ENCODE results near the gene SOX1. TPM values are rescaled to one million over a fixed set of nuclear protein-coding genes. Genes with fewer than 3 reads are reported as not detected.

Gene SOX1
- total RNA-seq, 1 experiment from 2014 or later = not detected

DNA sequence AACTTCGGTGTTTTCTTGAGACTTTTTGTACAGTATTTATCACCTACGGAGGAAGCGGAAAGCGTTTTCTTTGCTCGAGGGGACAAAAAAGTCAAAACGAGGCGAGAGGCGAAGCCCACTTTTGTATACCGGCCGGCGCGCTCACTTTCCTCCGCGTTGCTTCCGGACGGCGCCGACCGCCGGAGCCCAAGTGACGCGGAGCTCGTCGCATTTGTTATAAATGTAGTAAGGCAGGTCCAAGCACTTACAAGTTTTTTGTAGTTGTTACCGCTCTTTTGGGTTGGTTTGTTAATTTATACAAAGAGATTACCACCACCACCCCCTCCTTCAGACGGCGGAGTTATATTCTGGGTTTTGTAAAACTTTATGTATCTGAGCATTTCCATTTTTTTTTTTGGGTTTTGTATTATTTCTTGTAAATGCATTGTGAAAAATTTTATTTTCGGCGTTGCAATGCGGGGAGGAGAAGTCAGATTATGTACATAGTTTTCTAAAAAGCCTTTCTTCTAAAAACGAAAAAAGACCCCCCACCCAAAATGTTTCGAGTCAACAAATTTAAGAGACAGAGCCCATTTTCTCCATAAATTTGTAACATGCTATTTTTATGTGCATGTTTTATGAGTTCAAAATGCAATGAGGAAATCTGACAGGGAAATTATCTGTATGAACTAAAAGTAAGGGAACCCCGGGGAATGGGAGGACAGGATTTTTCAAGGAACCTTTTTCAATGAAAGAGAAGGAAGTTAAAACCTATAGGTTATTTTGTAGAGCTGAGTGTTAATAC, 2.3 kb downstream of the SOX1 start:
- in situ Hi-C loops (cut with HindIII; ENCODE audit: low sequenced_read_pairs) = no loop called here
- no peak for DNase-seq (ENCODE audit: low spot score)

DNA sequence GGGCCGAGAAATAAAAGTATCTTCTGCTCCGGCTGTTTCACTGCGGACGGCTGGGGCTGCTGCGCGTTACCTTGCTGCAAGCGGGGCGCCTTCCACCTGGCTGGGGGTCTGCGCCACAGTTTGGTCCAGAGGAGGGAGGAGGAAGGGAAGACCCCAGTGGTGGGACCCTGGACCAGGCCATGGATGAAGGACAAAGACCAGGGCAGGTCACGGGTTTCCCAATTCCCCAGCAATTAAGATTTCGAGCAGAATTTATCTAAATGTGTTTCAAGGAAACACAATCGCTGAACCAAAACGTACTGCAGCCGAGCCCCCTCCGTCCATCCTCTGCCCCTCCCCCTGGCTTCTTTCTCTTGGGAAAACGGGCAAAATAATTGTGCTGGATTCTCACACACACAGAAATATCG, 2.9 kb downstream of the SOX1 start:
- in situ Hi-C loops (cut with HindIII; ENCODE audit: low sequenced_read_pairs) = no loop called here
- DNase-seq (ENCODE audit: low spot score) = no peak

DNA sequence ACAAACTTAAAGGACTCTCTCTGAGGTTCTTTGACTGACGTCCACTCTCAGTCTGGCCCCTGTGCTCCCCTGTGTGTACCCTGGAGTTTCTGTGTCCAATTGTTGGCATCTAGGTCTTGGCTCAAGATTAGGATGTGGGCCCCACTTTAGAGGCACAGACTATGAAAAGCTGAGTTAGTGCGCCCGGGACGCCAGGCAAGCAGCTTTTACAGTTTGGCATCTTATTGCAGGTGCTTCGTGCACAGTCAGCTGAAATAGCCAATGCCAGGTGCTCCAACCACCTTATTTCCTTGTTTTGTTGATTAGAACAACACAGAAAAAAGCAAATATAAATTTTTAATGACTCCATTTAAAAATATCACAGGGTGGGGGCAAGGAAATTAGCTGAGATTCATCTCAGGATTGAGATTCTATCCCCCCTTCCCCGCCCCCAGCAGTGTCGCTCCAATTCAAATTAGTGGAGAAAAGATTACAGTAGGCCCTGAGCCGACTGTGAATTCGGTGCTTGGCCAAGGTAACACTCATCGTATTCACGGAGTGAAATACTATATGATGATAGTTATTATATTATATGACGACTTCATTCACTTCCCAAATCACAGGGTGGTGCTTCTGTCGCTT, 4.3 kb downstream of the SOX1 start:
- in situ Hi-C loops (cut with HindIII; ENCODE audit: low sequenced_read_pairs) = no loop called here
- DNase-seq (ENCODE audit: low spot score) = no peak

DNA sequence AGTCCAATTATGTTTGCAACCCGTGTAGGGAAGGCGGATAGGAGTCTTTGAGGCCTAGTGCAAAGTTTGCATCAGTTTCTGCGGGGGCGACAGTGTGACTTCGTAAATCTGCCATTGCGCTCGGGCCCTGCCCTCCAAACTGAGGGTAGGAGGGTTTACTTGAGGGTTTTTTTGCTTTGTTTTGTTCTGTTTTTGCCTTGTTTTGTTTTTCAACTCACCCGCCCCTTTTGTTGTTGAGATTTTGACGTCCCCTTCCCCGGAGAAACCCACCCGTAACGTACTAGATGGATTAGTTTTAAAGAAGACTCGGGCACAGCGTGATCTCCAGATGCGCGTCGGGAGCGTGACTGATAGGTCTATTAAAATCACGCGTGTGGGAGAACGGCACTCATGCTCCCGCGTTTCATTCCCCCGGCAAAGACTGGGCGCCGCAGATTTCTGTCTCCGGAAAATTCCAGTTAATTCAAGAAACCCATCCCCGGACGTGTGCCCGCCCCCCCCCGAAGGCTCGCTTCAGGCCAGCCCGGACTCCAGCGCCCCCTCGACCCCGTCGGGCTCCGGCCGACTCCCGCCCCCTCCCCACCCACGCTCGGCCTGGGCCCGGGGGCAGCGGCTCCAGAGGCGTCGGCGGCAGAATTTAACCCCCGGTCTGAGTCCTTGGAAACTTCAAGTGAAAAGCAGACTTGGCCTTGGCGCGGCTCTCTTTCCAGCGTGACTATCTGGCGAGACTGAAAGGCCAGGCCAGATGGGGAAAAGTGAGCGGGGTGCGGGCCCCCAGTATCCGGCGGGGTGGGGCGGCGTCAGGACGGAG, 5.0 kb downstream of the SOX1 start:
- in situ Hi-C loops (cut with HindIII; ENCODE audit: low sequenced_read_pairs) = no loop called here
- DNase-seq (ENCODE audit: low spot score) = no peak

DNA sequence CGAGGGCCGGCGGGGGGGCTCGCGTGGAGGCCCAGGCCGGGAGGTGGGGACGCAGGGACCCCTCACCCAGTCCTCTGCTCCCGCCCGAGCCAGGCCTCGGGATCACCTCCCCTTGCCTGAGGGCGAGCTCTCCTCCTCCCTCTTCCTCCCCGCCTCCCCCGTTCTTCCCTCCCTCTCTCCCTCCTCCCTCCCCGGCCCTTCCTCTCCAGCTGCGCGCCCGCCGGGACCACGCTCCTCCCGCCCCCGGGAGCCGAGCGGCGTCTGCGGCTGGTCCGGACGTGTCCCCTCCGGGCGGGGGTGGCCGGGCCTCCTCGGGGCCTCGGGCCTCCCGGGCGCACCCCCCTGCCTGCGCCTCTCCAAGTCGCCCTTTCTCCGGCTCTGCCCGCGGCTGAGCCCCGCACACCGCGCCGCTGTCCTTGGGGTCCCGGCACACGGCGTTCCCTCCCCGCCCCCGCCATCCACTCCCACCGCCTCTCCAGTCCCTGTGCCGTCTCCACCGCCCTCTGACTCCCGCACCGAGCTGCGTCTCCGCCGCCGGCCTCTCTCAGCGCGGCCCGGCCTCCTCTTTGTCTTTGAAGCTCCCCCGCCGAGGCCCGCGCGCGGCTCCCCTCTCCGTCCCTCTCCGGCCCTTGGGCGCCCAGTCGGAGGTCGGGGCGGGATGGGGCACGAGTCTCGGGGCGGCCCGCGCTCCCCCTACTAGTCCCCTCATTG, 5.7 kb downstream of the SOX1 start:
- peak; percentile 4 for DNase-seq (ENCODE audit: low spot score)
- in situ Hi-C loops (cut with HindIII; ENCODE audit: low sequenced_read_pairs) = no loop called here

DNA sequence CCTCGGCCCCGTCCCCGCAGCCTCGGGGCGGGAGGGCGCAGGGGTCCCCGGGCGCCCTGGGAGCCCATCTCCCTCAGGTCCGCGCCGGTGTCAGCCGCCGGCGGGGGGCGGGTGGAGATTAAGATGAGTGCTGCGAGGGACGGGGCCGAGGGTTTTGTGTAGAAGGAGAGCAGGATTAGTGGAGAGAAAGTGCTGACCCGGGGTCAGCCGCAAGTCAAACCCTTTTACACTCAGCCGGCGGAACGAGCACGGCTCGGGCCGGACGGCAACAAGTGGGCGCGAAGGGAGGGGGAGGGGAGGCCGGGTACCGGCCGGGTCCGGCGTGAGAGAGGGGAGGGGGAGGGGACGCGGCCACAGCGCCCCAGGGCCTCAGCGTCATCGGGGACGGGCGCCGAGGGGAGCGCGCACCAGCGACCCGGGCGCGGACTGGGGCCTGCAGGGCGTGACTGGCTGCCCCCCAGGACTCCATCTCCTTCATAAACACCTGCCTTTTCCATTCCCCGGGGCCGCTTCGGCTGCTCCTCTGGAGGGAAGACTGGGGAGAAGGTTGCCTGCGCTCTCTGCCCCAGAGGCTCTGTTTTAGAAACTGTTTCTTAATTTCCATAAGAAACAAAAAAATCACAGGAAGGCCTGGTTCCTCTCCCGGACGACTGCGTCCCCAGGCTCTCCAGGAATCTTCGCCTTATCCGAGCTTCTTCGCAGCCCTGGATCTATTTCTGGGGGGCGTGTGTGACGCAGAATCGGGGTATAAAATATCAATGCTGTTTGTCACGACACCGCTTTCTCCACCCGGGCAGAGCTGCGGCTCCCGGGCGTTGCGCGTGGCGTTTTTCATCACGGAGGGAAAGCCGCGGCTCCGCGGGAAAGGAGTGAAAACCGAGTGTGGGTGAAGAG, 6.5 kb downstream of the SOX1 start:
- in situ Hi-C loops (cut with HindIII; ENCODE audit: low sequenced_read_pairs) = no loop called here
- DNase-seq (ENCODE audit: low spot score) = no peak

DNA sequence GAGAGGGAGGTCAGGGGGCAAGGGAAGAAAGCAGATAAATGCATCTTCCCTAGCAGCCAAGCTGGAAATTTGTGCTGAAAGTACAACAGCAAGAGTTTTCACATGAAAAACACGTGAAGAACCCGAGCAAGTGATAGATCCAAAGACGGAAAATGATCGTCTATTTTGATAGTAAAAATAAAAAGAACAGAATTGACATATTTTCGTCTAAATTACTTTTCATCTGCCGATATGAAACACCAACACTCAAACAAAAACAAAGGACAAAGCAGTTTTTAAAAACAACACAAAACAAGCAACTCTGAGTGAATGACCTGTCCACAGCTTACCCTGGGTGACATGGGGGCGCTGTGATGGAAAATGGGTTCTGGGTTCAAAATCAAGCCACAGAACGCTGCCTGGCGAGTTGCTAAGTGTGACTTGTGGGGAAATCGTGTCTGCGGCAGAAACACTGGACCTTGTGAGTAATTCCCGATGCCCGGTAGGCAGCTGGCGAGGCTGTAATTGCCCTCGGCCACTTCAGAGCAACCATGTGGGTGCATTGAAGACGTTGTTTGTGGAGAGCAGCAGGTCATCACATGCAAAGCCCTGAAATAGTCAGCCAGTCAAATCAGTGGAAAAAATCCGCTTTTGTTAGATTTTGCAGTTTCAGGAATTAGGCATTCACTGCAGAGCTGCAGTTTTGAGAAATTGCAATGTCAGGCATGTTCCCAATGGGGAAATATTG, 7.4 kb downstream of the SOX1 start:
- in situ Hi-C loops (cut with HindIII; ENCODE audit: low sequenced_read_pairs) = no loop called here
- DNase-seq (ENCODE audit: low spot score) = no peak

DNA sequence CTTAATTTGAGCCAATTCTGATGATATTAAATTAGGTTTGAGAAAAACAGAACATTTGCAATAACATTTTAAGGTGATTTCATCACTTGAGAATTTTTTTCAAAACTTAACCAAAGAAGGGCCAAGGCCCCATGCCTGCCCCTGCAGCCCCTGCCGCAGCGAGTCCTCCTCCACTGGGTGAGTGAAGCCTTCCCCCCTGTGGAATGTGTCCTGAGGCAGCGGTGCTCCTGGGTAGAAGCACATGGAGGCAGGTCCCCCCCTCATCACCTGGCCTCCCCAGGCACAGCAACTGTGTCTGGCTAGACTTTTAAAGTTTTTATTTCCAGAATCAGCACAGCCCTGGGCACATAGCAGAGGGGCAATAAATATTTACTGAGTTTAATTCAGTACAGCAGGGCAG, 10.8 kb downstream of the SOX1 start:
- in situ Hi-C loops (cut with HindIII; ENCODE audit: low sequenced_read_pairs) = no loop called here
- DNase-seq (ENCODE audit: low spot score) = no peak

DNA sequence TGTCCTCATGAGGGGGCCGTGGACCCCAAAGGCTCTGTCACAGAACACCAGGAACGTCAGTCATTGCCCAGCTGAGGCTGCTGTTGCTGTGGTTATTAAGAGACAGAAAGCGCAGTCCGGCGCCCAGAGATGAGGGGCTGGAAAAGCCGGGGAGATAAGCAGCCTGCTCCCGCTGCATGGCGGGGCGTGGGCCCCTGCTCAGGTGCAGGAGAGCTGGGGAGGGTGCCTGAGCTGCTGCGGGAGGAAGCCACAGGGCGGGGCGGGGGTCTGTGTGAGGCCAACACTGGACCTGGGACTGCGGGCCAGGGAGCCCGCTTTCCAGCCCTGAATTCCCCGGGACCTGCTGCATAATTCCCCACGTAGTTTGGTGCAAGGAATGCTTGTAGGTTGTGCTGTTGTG, 11.3 kb downstream of the SOX1 start:
- in situ Hi-C loops (cut with HindIII; ENCODE audit: low sequenced_read_pairs) = no loop called here
- DNase-seq (ENCODE audit: low spot score) = no peak

DNA sequence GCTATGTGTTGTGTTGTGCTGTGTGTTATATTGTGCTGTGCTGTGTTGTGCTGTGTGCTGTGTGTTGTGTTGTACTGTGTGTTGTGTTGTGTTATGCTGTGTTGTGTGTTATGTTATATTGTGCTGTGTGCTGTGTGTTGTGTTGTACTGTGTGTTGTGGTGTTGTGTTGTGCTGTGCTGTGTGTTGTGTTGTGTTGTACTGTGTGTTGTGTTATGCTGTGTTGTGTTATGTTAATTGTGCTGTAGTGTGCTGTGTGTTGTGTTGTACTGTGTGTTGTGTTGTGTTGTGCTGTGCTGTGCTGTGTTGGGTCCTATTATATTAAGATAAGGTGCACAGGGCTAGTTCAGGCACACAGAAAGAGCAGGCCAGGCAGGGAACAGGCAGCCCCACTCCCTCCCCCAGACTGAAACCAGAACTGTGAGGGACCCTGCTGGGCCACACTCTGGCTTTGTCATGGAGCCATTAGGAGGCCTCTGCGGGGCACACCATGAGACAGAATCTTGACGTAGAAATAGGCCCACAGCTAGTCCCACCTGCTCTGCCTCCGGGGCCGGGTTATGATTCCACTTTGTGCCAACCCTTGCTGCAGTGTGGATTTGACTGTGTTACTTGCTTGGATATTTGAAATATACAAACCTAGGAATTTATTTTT, 12.1 kb downstream of the SOX1 start:
- no peak for DNase-seq (ENCODE audit: low spot score)
- in situ Hi-C loops (cut with HindIII; ENCODE audit: low sequenced_read_pairs) = no loop called here

DNA sequence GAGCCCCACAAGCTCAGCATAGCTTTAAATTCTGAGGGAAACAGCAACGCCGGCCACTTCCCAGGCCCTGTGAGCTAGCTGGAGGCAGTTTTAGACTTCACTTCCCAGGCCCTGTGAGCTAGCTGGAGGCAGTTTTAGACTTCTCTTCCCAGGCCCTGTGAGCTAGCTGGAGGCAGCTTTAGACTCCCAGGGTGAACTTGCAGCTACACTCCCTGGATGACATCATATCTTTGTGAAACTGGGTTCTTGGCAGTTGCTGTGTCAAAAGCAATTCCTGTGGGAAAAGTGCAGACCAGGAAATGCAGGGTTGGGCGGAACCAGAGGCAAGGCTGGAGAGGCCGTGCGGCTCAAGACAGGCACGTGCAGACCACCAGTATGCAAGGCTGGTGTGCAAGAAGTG, 12.7 kb downstream of the SOX1 start:
- in situ Hi-C loops (cut with HindIII; ENCODE audit: low sequenced_read_pairs) = no loop called here
- DNase-seq (ENCODE audit: low spot score) = no peak

DNA sequence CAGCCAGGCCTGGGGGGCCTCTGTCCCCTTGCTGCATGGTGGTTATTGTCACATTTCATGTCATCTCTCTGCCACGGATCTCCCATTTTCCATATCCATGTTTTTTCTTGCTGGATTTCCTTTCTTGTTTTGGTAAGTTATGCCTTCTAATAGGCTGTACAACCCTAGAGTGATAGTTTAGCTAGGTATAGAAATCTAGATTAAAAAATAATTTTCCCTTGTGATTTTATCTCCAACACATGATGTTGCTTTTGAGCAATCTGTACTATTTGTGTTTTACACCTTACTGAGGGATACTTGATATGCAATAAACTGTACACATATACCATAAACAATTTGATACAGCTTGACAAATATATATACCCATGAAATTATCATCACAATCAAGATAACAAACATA, 17.0 kb downstream of the SOX1 start:
- in situ Hi-C loops (cut with HindIII; ENCODE audit: low sequenced_read_pairs) = no loop called here
- DNase-seq (ENCODE audit: low spot score) = no peak

DNA sequence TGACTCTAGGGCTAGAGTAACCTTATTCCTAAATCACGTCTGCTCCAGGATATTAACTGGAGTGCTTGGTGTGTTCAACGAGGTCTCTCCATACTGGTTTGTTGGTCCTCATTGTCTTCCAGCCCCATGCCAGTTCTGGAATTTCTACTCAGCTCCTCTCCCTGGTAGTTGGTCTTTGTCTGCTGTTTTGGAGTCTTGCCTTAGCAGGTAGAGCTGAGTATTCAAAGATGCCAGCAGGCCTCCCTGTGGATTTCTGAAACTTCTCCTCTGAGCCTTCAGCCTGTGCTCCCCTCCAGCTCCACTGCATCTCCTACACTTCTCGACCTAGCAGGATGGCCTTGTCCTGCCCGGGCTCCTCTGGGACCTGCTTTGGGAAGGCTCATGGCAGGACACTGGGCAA, 25.5 kb downstream of the SOX1 start:
- no peak for DNase-seq (ENCODE audit: low spot score)
- in situ Hi-C loops (cut with HindIII; ENCODE audit: low sequenced_read_pairs) = no loop called here

DNA sequence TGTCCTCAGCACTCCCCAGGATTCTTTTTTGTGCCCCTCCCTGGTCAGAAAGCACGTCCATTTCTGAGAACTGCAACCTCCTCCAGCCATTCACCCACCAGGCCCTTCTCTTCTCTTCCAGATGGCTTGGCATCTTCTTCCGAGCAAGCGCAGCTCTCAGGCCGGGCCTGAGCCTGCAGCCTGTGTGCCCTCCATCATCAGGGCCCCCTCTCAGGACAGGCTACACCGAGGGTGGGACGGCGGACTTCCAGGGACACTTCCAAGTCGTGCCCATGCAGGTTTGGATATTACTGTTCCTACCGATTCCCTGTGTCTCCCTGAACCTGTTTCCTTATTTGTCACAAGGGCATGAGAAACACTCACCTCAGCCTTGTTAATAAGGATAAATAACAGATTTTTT, 28.4 kb downstream of the SOX1 start:
- in situ Hi-C loops (cut with HindIII; ENCODE audit: low sequenced_read_pairs) = no loop called here
- DNase-seq (ENCODE audit: low spot score) = no peak

DNA sequence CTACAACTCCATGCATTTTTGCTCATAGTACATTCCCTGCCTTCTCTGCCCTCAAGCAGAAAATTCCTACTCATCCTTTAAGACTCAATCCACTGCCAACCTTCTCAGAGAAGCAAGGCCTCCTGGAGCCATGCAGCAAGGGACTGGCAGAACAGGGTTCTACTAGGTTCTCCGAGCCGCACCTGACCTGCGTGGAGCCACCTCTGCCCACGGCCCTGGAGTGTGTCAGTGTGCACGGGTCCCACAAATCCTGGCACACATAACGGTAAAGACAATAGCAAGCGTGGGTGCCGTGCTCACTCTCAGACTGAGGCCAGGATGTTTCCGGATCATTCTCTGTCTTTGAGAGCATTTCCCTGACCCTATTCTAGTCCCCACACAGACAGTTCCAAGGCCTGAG, 30.0 kb downstream of the SOX1 start:
- DNase-seq (ENCODE audit: low spot score) = no peak
- in situ Hi-C loops (cut with HindIII; ENCODE audit: low sequenced_read_pairs) = no loop called here

DNA sequence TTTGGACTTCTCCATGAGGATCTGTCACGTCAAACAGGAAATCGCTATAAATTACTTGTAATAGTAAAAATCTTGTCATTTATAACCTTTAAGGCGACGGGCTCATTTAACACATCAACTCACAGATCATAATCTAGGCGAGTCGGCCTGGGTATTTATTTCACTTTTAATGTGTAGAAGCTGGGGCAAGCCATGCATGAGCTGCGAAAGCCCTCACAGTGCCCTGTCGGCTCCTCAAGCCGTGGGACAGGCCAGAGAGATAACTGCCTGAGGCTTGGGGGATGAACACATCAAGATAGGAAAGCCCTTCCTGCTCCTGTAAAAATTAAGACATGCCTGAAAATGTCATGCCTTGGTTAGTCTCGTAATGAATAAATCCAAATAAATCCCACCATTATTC, 30.8 kb downstream of the SOX1 start:
- in situ Hi-C loops (cut with HindIII; ENCODE audit: low sequenced_read_pairs) = no loop called here

DNA sequence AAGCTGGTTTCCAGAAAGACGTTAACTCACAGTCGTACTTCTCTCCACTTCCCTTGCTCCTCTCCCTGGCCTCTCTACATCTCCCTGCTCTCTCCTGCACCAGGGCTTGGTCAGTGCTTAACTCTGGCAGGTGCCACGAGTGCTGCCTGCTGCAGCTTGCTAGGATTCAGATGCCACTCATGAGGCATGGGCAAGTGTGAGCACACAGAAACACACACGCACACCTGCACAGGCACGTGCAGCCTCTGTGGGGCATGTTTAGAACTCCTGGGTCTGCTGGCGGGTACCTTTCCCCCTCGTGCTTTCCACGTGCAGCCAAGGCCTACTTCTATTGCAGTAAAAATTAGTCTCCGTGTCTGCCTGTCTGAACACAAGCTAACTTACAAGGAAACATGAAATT, 31.8 kb downstream of the SOX1 start:
- in situ Hi-C loops (cut with HindIII; ENCODE audit: low sequenced_read_pairs) = no loop called here
- DNase-seq (ENCODE audit: low spot score) = no peak

More for the DNA sequence above, 30.8 kb downstream of the SOX1 start:
- no peak for DNase-seq (ENCODE audit: low spot score)

All from G401 (cell line).